Measurements from ENCODE around the gene OTX1. TPM values are rescaled to one million over a fixed set of nuclear protein-coding genes. Genes with fewer than 3 reads are reported as not detected.

OTX1 gene
- total RNA-seq, 1 donor from 2014 or later: 0.30 TPM

GRCh38 chr2:63046552-63046951, 4.1 kb upstream of the OTX1 start:
- H3K4me3 Mint-ChIP-seq (ENCODE audit: unreplicated experiment): peak overlapping the region; percentile 64
- H3K9me3 ChIP-seq (ENCODE audit: insufficient read depth, low read depth, low read length): no peaks in the 10 kb centered on the region
- H3K4me3 ChIP-seq (ENCODE audit: insufficient read depth, low read depth, low read length): no peak overlapping the region
- no peak overlapping the region for H3K27ac ChIP-seq (ENCODE audit: low read depth, low read length)
- FAIRE-seq: peak; percentile 58
- H3K9me3 Mint-ChIP-seq (ENCODE audit: unreplicated experiment): peaks cover 13% of the 10 kb centered on the region
- TF ChIP-seq CTCF (IDR thresholded peaks at IDR 0.05; ENCODE audit: insufficient read depth, low read depth, low read length): no peak
- no peak for TF ChIP-seq EZH2 (IDR thresholded peaks at IDR 0.05; ENCODE audit: insufficient read depth, low read length)
- H4K20me1 ChIP-seq (ENCODE audit: insufficient read depth, low read length): peaks cover 34% of the 10 kb centered on the region
- peaks cover 12% of the 10 kb centered on the region for H3K4me1 Mint-ChIP-seq (ENCODE audit: low read depth, unreplicated experiment)
- no peak overlapping the region for H3K27ac Mint-ChIP-seq (ENCODE audit: unreplicated experiment)
- H3K4me1 ChIP-seq (ENCODE audit: insufficient read depth, low read length): peaks cover 16% of the 10 kb centered on the region
- H3K9ac ChIP-seq (ENCODE audit: low read length): peak overlapping the region; percentile 55
- peaks cover 18% of the 10 kb centered on the region for H3K36me3 Mint-ChIP-seq (ENCODE audit: low read depth, unreplicated experiment)
- H3K36me3 ChIP-seq (ENCODE audit: insufficient read depth, low read length): no peaks in the 10 kb centered on the region
- H3K27me3 Mint-ChIP-seq (ENCODE audit: low read depth, unreplicated experiment): peaks cover 68% of the 10 kb centered on the region
- peaks cover 27% of the 10 kb centered on the region for H3K79me2 ChIP-seq (ENCODE audit: insufficient read depth, low read length)
- H2AFZ ChIP-seq (ENCODE audit: low read depth, low read length): no peak overlapping the region
- no peak for DNase-seq (ENCODE audit: low read depth)
- H3K4me2 ChIP-seq (ENCODE audit: low read length): peak overlapping the region; percentile 79
- H3K27me3 ChIP-seq (ENCODE audit: insufficient read depth, low read length): peaks cover 42% of the 10 kb centered on the region

GRCh38 chr2:63046961-63047320, 3.7 kb upstream of the OTX1 start:
- peaks cover 18% of the 10 kb centered on the region for H3K36me3 Mint-ChIP-seq (ENCODE audit: low read depth, unreplicated experiment)
- peaks cover 13% of the 10 kb centered on the region for H3K9me3 Mint-ChIP-seq (ENCODE audit: unreplicated experiment)
- peak overlapping the region; percentile 64 for H3K4me3 Mint-ChIP-seq (ENCODE audit: unreplicated experiment)
- peak overlapping the region; percentile 55 for H3K9ac ChIP-seq (ENCODE audit: low read length)
- peaks cover 9% of the 10 kb centered on the region for H3K4me1 Mint-ChIP-seq (ENCODE audit: low read depth, unreplicated experiment)
- H3K4me1 ChIP-seq (ENCODE audit: insufficient read depth, low read length): peaks cover 16% of the 10 kb centered on the region
- peaks cover 45% of the 10 kb centered on the region for H3K27me3 ChIP-seq (ENCODE audit: insufficient read depth, low read length)
- peak overlapping the region; percentile 41 for H3K4me3 ChIP-seq (ENCODE audit: insufficient read depth, low read depth, low read length)
- peaks cover 34% of the 10 kb centered on the region for H4K20me1 ChIP-seq (ENCODE audit: insufficient read depth, low read length)
- no peak for DNase-seq (ENCODE audit: low read depth)
- H3K27me3 Mint-ChIP-seq (ENCODE audit: low read depth, unreplicated experiment): peaks cover 68% of the 10 kb centered on the region
- H2AFZ ChIP-seq (ENCODE audit: low read depth, low read length): no peak overlapping the region
- H3K27ac Mint-ChIP-seq (ENCODE audit: unreplicated experiment): peak overlapping the region; percentile 78
- no peaks in the 10 kb centered on the region for H3K36me3 ChIP-seq (ENCODE audit: insufficient read depth, low read length)
- no peak overlapping the region for H3K27ac ChIP-seq (ENCODE audit: low read depth, low read length)
- no peak for FAIRE-seq
- H3K79me2 ChIP-seq (ENCODE audit: insufficient read depth, low read length): peaks cover 31% of the 10 kb centered on the region
- H3K4me2 ChIP-seq (ENCODE audit: low read length): peak overlapping the region; percentile 79
- no peak for TF ChIP-seq EZH2 (IDR thresholded peaks at IDR 0.05; ENCODE audit: insufficient read depth, low read length)
- no peak for TF ChIP-seq CTCF (IDR thresholded peaks at IDR 0.05; ENCODE audit: insufficient read depth, low read depth, low read length)
- no peaks in the 10 kb centered on the region for H3K9me3 ChIP-seq (ENCODE audit: insufficient read depth, low read depth, low read length)
